Measurements from ENCODE around the gene TRABD2B.

- TF ChIP-seq POLR2AphosphoS5 (IDR thresholded peaks at IDR 0.05; ENCODE audit: insufficient read depth, low read depth, low read length) (no peak), POLR2A (IDR thresholded peaks at IDR 0.05; ENCODE audit: low read depth, low read length) (no peak), CTCF (IDR thresholded peaks at IDR 0.05; ENCODE audit: extremely low read depth in 1 of 2, insufficient read depth in 1 of 2, low read depth in 1 of 2, low read length in 2 of 2) (no peak), MAX (IDR thresholded peaks at IDR 0.05; ENCODE audit: insufficient read depth, insufficient read length) (no peak), EZH2 (IDR thresholded peaks at IDR 0.05; ENCODE audit: borderline replicate concordance, low read depth, low read length, severe bottlenecking) (no peak), JUN (IDR thresholded peaks at IDR 0.05; ENCODE audit: borderline replicate concordance, insufficient read depth, insufficient read length, low read depth) (no peak), GATA2 (IDR thresholded peaks at IDR 0.05; ENCODE audit: insufficient read depth, insufficient read length, low read depth, low read length) (no peak), MYC (IDR thresholded peaks at IDR 0.05; ENCODE audit: low read depth, low read length) (no peak), FOS (IDR thresholded peaks at IDR 0.05; ENCODE audit: borderline replicate concordance, insufficient read depth, low read length) (no peak)
Measured at GRCh38 chr1:47968556-47968888, 28.7 kb downstream of the TRABD2B start.
